GM12892 (cell line): Measurements from ENCODE around the gene BTRC.

Source experiments
- POLR2AphosphoS5 ChIP-seq: IDR thresholded peaks from 2 replicates; pipeline ENCODE4 v1.6.1; 2011; ENCODE audit warnings: low read depth, low read length, control low read depth
- TAF1 ChIP-seq: IDR thresholded peaks from 2 replicates; pipeline ENCODE4 v1.6.1; 2011; ENCODE audit warnings: low read depth, mild to moderate bottlenecking, control low read depth, low read length, borderline replicate concordance

- TF ChIP-seq TAF1 (no peak), POLR2AphosphoS5 (no peak)
Observed at GRCh38 chr10:101560298-101561067, 206.5 kb downstream of the BTRC start.
